Neutrophil (primary cell): ENCODE data around the gene CLCA2.

Experiments used
- H3K27ac ChIP-seq: fragments of 200-600 bp; sonication (generic); 2 replicates; pipeline ENCODE4 v1.5.1; 2016; ENCODE audit warnings: mild to moderate bottlenecking, moderate library complexity
- H3K27me3 ChIP-seq: fragments of 200-600 bp; sonication (generic); 2 replicates; pipeline ENCODE4 v1.6.0; 2016; ENCODE audit warnings: mild to moderate bottlenecking
- H3K36me3 ChIP-seq: fragments of 200-600 bp; sonication (generic); 2 replicates; pipeline ENCODE4 v1.5.1; 2017
- H3K4me1 ChIP-seq, 2 experiments: fragments of 200-600 bp in 1 of 2; sonication (generic) in 1 of 2; 1 replicate in 1 of 2; 2 replicates in 1 of 2; pipeline versions ENCODE4 v1.5.1 to v1.6.1; 2013 to 2016; ENCODE audit warnings: low read depth in 1 of 2, low read length in 1 of 2, mild to moderate bottlenecking in 1 of 2, moderate library complexity in 1 of 2; ENCODE audit not compliant: control insufficient read depth in 1 of 2, insufficient read depth in 1 of 2
- H3K4me3 ChIP-seq, 2 experiments: fragments of 200-600 bp in 1 of 2; sonication (generic) in 1 of 2; 1 replicate in 1 of 2; 2 replicates in 1 of 2; pipeline ENCODE4 v1.5.1; 2013 to 2016; ENCODE audit warnings: low read depth in 1 of 2, low read length in 1 of 2, mild to moderate bottlenecking in 1 of 2, moderate library complexity in 1 of 2
- H3K9me3 ChIP-seq: fragments of 200-600 bp; sonication (generic); 2 replicates; pipeline ENCODE4 v1.5.1; 2016
- CTCF ChIP-seq: fragments of 200-600 bp; sonication (generic); IDR thresholded peaks from 2 replicates; pipeline ENCODE4 v1.5.1; 2016; ENCODE audit warnings: antibody characterized with exemption

CLCA2 gene

GRCh38 chr1:86472152-86472551, 48.2 kb downstream of the CLCA2 start:
- Histone ChIP-seq H3K9me3 (no peaks in the 10 kb centered on the region), H3K27me3 (no peaks in the 10 kb centered on the region), H3K4me1 (no peaks in the 10 kb centered on the region), H3K4me3 (no peak overlapping the region), H3K27ac (no peak overlapping the region), H3K36me3 (no peaks in the 10 kb centered on the region)
- no peak for TF ChIP-seq CTCF

- Histone ChIP-seq H3K36me3 (no peaks in the 10 kb centered on the region), H3K27me3 (no peaks in the 10 kb centered on the region), H3K27ac (no peak overlapping the region), H3K9me3 (no peaks in the 10 kb centered on the region), H3K4me1 (no peaks in the 10 kb centered on the region), H3K4me3 (no peak overlapping the region)
- TF ChIP-seq CTCF: no peak
Observed at GRCh38 chr1:86472767-86473166, 48.8 kb downstream of the CLCA2 start.

GRCh38 chr1:86477256-86477655, 53.3 kb downstream of the CLCA2 start:
- Histone ChIP-seq H3K9me3 (no peaks in the 10 kb centered on the region), H3K27me3 (no peaks in the 10 kb centered on the region), H3K4me1 (no peaks in the 10 kb centered on the region), H3K36me3 (no peaks in the 10 kb centered on the region), H3K4me3 (no peak overlapping the region), H3K27ac (no peak overlapping the region)
- TF ChIP-seq CTCF: no peak

GRCh38 chr1:86477682-86478081, 53.7 kb downstream of the CLCA2 start:
- H3K27me3 ChIP-seq: no peaks in the 10 kb centered on the region
- no peak for TF ChIP-seq CTCF
- no peaks in the 10 kb centered on the region for H3K4me1 ChIP-seq
- H3K9me3 ChIP-seq: no peaks in the 10 kb centered on the region
- H3K36me3 ChIP-seq: no peaks in the 10 kb centered on the region
- no peak overlapping the region for H3K27ac ChIP-seq
- no peak overlapping the region for H3K4me3 ChIP-seq

GRCh38 chr1:86478416-86479156, 54.6 kb downstream of the CLCA2 start:
- H3K27ac ChIP-seq: no peak overlapping the region
- H3K27me3 ChIP-seq: no peaks in the 10 kb centered on the region
- H3K4me1 ChIP-seq: no peaks in the 10 kb centered on the region
- H3K36me3 ChIP-seq: no peaks in the 10 kb centered on the region
- H3K4me3 ChIP-seq: no peak overlapping the region
- H3K9me3 ChIP-seq: no peaks in the 10 kb centered on the region
- TF ChIP-seq CTCF: no peak
